ENCODE measurements around the gene STK11IP. TPM values are rescaled to one million over a fixed set of nuclear protein-coding genes. Genes with fewer than 3 reads are reported as not detected.
"Not testable (repeated sequence)": the region's sequence is repeated elsewhere in the genome, so short reads cannot be mapped to it uniquely, and the experiment has no call there.

STK11IP gene
- total and polyA plus RNA-seq, 2 donors (not counting 1 experiment from before 2014, with no cell fraction given) = 46.8 to 55.6 TPM

- intact Hi-C loops (cut with micrococcal nuclease) = no loop called here
- Mint-ChIP-seq H3K27ac (no peak overlapping the region), H3K4me3 (no peak overlapping the region), H3K4me1 (no peaks in the 10 kb centered on the region), H3K27me3 (peaks cover 63% of the 10 kb centered on the region), H3K9me3 (ENCODE audit: insufficient read depth) (peaks cover 5% of the 10 kb centered on the region)
- Histone ChIP-seq H3K9ac (ENCODE audit: low read length) (no peak overlapping the region), H3K4me3 (ENCODE audit: control extremely low read depth in 1 of 5, extremely low read depth in 1 of 5, insufficient read depth in 1 of 5, low read depth in 2 of 5, low read length in 4 of 5) (no peak overlapping the region), H3K9me3 (ENCODE audit: control extremely low read depth in 1 of 3, control insufficient read depth in 2 of 3, insufficient read depth in 1 of 3, low read length in 2 of 3) (peaks cover 2 to 4% (median 3%) of the 10 kb centered on the region in 3 donors), H3K27me3 (replicated peaks in 1 of 4; ENCODE audit: control extremely low read depth in 1 of 4, control insufficient read depth in 3 of 4, insufficient read depth in 4 of 4, low read length in 3 of 4) (peaks cover 0 to 49% (median 24%) of the 10 kb centered on the region in 4 experiments), H3K36me3 (replicated peaks in 1 of 2; ENCODE audit: control extremely low read depth in 1 of 2, control insufficient read depth in 1 of 2, extremely low read depth in 1 of 2, insufficient read depth in 2 of 2, low read length in 1 of 2) (no peaks in the 10 kb centered on the region), H2AFZ (ENCODE audit: insufficient read depth, low read depth, low read length, poor library complexity, severe bottlenecking) (no peak overlapping the region), H3K4me2 (replicated peaks; ENCODE audit: low read depth, low read length, poor library complexity, severe bottlenecking) (no peak overlapping the region), H3K4me1 (ENCODE audit: control insufficient read depth in 2 of 2, insufficient read depth in 2 of 2, low read length in 2 of 2) (no peaks in the 10 kb centered on the region), H4K20me1 (ENCODE audit: control insufficient read depth, insufficient read depth, low read length, poor library complexity, severe bottlenecking) (no peaks in the 10 kb centered on the region), H3K27ac (ENCODE audit: low read length in 2 of 2) (no peak overlapping the region), H3K79me2 (ENCODE audit: control insufficient read depth, insufficient read depth, low read length) (no peaks in the 10 kb centered on the region)
- DNase-seq = no peak
- ChIA-PET CTCF (no interaction called here), POLR2A (no interaction called here)
- ATAC-seq (ENCODE audit: low read depth) = no peak
- 89% methylated on average over 3 of the region's 4 CpGs for WGBS (ENCODE audit: insufficient coverage)
- no peak for TF ChIP-seq EZH2 (IDR thresholded peaks at IDR 0.05; ENCODE audit: borderline replicate concordance, insufficient read depth, low read depth, low read length, poor library complexity, severe bottlenecking)
- no peak for TF ChIP-seq CTCF (IDR thresholded peaks at IDR 0.05)
Observed at GRCh38 chr2:219648963-219649362, 51.3 kb downstream of the STK11IP start.

- H4K20me1 ChIP-seq (ENCODE audit: control insufficient read depth, insufficient read depth, low read length, poor library complexity, severe bottlenecking) = no peaks in the 10 kb centered on the region
- no peak overlapping the region for H3K27ac Mint-ChIP-seq
- H3K27me3 ChIP-seq (replicated peaks in 1 of 4; ENCODE audit: control extremely low read depth in 1 of 4, control insufficient read depth in 3 of 4, insufficient read depth in 4 of 4, low read length in 3 of 4) = peaks cover 0 to 43% (median 23%) of the 10 kb centered on the region in 4 experiments
- TF ChIP-seq CTCF (IDR thresholded peaks at IDR 0.05) (no peak), EZH2 (IDR thresholded peaks at IDR 0.05; ENCODE audit: borderline replicate concordance, insufficient read depth, low read depth, low read length, poor library complexity, severe bottlenecking) (no peak)
- no peak overlapping the region for H3K9ac ChIP-seq (ENCODE audit: low read length)
- H3K27ac ChIP-seq (ENCODE audit: low read length in 2 of 2) = no peak overlapping the region
- CTCF ChIA-PET = no interaction called here
- ATAC-seq (ENCODE audit: low read depth) (no peak), DNase-seq (no peak)
- no peak overlapping the region for H3K4me2 ChIP-seq (replicated peaks; ENCODE audit: low read depth, low read length, poor library complexity, severe bottlenecking)
- no peaks in the 10 kb centered on the region for H3K79me2 ChIP-seq (ENCODE audit: control insufficient read depth, insufficient read depth, low read length)
- H3K4me1 Mint-ChIP-seq = no peaks in the 10 kb centered on the region
- H3K4me1 ChIP-seq (ENCODE audit: control insufficient read depth in 2 of 2, insufficient read depth in 2 of 2, low read length in 2 of 2) = no peaks in the 10 kb centered on the region
- H3K9me3 ChIP-seq (ENCODE audit: control extremely low read depth in 1 of 3, control insufficient read depth in 2 of 3, insufficient read depth in 1 of 3, low read length in 2 of 3) = peaks cover 2 to 4% (median 3%) of the 10 kb centered on the region in 3 donors
- intact Hi-C loops (cut with micrococcal nuclease) = no loop called here
- no peaks in the 10 kb centered on the region for H3K36me3 ChIP-seq (replicated peaks in 1 of 2; ENCODE audit: control extremely low read depth in 1 of 2, control insufficient read depth in 1 of 2, extremely low read depth in 1 of 2, insufficient read depth in 2 of 2, low read length in 1 of 2)
- no peak overlapping the region for H3K4me3 ChIP-seq (ENCODE audit: control extremely low read depth in 1 of 5, extremely low read depth in 1 of 5, insufficient read depth in 1 of 5, low read depth in 2 of 5, low read length in 4 of 5)
- WGBS (ENCODE audit: insufficient coverage) = 82% methylated on average over 3 of the region's 8 CpGs
- no peak overlapping the region for H2AFZ ChIP-seq (ENCODE audit: insufficient read depth, low read depth, low read length, poor library complexity, severe bottlenecking)
- POLR2A ChIA-PET = no interaction called here
- peaks cover 66% of the 10 kb centered on the region for H3K27me3 Mint-ChIP-seq
- H3K9me3 Mint-ChIP-seq (ENCODE audit: insufficient read depth) = peaks cover 5% of the 10 kb centered on the region
- H3K4me3 Mint-ChIP-seq = no peak overlapping the region
Observed at GRCh38 chr2:219650426-219651248, 53.0 kb downstream of the STK11IP start.

- H3K9ac ChIP-seq (ENCODE audit: low read length); DNase-seq; ATAC-seq (ENCODE audit: low read depth); POLR2A ChIA-PET; H3K4me1 ChIP-seq (ENCODE audit: control insufficient read depth in 2 of 2, insufficient read depth in 2 of 2, low read length in 2 of 2); H3K4me3 Mint-ChIP-seq; H3K4me3 ChIP-seq (ENCODE audit: control extremely low read depth in 1 of 5, extremely low read depth in 1 of 5, insufficient read depth in 1 of 5, low read depth in 2 of 5, low read length in 4 of 5); CTCF ChIA-PET; H3K4me1 Mint-ChIP-seq; H3K4me2 ChIP-seq (replicated peaks; ENCODE audit: low read depth, low read length, poor library complexity, severe bottlenecking); H4K20me1 ChIP-seq (ENCODE audit: control insufficient read depth, insufficient read depth, low read length, poor library complexity, severe bottlenecking); H3K27ac Mint-ChIP-seq; intact Hi-C loops (cut with micrococcal nuclease); H3K27ac ChIP-seq (ENCODE audit: low read length in 2 of 2); H3K36me3 ChIP-seq (replicated peaks in 1 of 2; ENCODE audit: control extremely low read depth in 1 of 2, control insufficient read depth in 1 of 2, extremely low read depth in 1 of 2, insufficient read depth in 2 of 2, low read length in 1 of 2); H3K79me2 ChIP-seq (ENCODE audit: control insufficient read depth, insufficient read depth, low read length); H3K9me3 ChIP-seq (ENCODE audit: control extremely low read depth in 1 of 3, control insufficient read depth in 2 of 3, insufficient read depth in 1 of 3, low read length in 2 of 3); H3K9me3 Mint-ChIP-seq (ENCODE audit: insufficient read depth); H2AFZ ChIP-seq (ENCODE audit: insufficient read depth, low read depth, low read length, poor library complexity, severe bottlenecking): not testable (repeated sequence)
- peaks cover 64% of the 10 kb centered on the region for H3K27me3 Mint-ChIP-seq
- WGBS (ENCODE audit: insufficient coverage) = 54% methylated on average over 2 of the region's 6 CpGs
- H3K27me3 ChIP-seq (replicated peaks in 1 of 4; ENCODE audit: control extremely low read depth in 1 of 4, control insufficient read depth in 3 of 4, insufficient read depth in 4 of 4, low read length in 3 of 4) = peaks cover 0 to 38% (median 23%) of the 10 kb centered on the region in 4 experiments
Observed at GRCh38 chr2:219651656-219652055, 54.0 kb downstream of the STK11IP start.
